GM19025 (cell line): Measurements from ENCODE around the gene BBX.
"Not testable (repeated sequence)": the region's sequence is repeated elsewhere in the genome, so short reads cannot be mapped to it uniquely, and the experiment has no call there.

Experiments used
- ATAC-seq: cut with Tn5 transposase; IDR thresholded peaks from one replicate; pipeline ENCODE4 v1.9.1; 2021; ENCODE audit warnings: mild to moderate bottlenecking, low read depth, moderate library complexity; ENCODE audit not compliant: unreplicated experiment

The BBX gene

GRCh38 chr3:107540857-107541256 is 18.1 kb downstream of the BBX start:
- ATAC-seq, result no peak

DNA sequence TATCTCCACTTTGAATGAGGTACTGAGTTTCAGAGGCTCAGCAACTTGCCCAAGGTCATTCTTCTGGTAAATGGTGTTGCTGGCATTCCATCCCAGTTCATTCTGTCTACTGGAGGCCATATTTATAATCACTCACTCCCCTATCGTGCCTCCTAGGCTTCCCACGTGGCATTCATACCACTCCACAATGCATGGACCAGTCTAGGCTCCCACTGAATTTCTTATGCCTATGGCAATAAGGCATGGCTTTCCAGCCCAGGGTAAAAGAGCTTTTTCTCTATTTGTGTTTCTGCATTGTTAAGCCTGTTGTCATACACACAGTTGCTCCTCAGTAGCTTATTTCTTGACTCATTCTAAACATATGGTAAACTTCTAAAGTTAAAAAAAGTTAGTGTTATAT is 19.9 kb downstream of the BBX start:
- no peak for ATAC-seq

- no peak for ATAC-seq
These were observed 20.9 kb downstream of the BBX start for GRCh38 chr3:107543666-107544065.

- ATAC-seq, result no peak
These were observed 22.9 kb downstream of the BBX start for GRCh38 chr3:107545680-107546120.

DNA sequence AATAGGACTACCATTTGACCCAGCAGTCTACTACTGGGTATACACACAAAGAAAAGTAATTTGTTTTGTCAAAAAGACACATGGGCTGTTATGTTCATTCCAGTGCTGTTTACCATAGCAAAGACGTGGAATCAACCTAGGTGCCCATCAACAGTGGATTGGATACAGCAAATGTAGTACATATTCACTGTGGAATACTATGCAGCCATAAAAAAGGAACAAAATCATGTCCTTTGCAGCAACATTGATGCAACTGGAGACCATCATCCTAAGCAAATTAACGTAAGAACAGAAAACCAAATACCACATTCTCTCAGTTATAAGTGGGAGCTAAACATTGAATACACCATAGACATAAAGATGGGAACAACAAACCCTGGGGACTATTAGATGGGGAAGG is 25.8 kb downstream of the BBX start:
- ATAC-seq, result no peak

- ATAC-seq, result no peak
These were observed 32.6 kb downstream of the BBX start for GRCh38 chr3:107555359-107555758.

- no peak for ATAC-seq
These were observed 35.0 kb downstream of the BBX start for GRCh38 chr3:107557743-107558142.

- ATAC-seq, result no peak
These were observed 37.4 kb downstream of the BBX start for GRCh38 chr3:107560166-107560565.

DNA sequence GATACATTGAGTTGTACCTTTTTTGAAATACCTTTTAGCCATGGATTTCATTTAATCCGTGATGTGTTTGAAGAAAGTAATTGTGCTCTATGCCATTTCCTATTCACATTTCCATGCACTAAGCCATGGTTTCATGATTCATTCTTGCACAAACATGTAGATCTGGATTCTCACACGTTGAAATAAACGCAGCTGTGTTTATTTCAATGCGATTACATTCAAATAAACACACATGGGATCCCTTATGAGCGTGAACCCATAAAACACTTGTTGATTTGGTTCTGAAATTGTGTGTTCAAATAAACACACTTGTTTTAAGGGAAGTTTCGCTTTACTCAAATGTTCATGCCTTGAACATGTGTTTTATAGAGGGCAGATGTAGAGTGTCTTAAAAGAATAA is 39.2 kb downstream of the BBX start:
- ATAC-seq, result no peak

- ATAC-seq, result no peak
These were observed 40.3 kb downstream of the BBX start for GRCh38 chr3:107562969-107563529.

GRCh38 chr3:107565244-107565643 is 42.5 kb downstream of the BBX start:
- ATAC-seq, result not testable (repeated sequence)

DNA sequence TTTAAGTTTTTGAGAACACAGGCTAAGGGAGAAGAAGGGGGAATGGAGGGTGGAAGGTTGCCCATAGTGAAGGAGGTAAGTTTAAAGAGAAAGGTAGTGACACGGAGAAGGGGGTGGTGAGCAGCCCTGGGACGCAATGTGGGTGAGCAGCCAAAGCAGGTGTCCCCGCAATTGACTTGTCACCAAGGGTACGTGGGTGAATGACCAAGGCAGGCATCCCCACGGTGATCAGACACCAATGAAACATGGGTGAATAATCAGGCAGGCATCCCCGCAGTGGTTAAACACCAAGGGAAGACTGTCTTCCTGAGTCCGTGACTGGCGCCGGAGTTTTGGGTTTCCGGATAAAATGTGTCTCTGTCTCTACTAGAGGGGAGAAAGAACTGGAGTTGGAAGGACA is 48.3 kb downstream of the BBX start:
- not testable (repeated sequence) for ATAC-seq

GRCh38 chr3:107571492-107571891 is 48.7 kb downstream of the BBX start:
- ATAC-seq, result not testable (repeated sequence)

- no peak for ATAC-seq
These were observed 51.9 kb downstream of the BBX start for GRCh38 chr3:107574650-107575049.

GRCh38 chr3:107578091-107578490 is 55.3 kb downstream of the BBX start:
- no peak for ATAC-seq

DNA sequence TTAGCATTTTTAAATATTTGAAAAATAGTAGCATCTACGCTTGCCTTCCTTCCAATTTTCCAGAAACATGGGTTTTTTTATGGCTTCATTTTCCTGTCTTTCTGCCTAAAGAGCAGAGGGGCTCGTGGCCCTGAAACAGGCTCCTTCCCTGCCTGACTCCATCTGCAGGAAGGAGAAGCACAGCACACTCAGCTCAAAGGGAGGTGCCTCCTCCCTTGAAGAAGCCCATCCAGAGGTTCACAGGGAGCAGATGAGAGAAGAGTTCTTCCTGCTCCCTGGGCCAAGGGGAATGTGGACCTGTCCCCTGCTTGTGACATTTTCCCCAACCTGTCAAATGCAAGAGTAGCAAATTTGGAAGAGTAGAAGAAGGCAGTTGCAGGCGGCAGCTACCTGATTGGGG is 55.8 kb downstream of the BBX start:
- ATAC-seq, result no peak

- ATAC-seq, result no peak
These were observed 56.6 kb downstream of the BBX start for GRCh38 chr3:107579371-107579770.

DNA sequence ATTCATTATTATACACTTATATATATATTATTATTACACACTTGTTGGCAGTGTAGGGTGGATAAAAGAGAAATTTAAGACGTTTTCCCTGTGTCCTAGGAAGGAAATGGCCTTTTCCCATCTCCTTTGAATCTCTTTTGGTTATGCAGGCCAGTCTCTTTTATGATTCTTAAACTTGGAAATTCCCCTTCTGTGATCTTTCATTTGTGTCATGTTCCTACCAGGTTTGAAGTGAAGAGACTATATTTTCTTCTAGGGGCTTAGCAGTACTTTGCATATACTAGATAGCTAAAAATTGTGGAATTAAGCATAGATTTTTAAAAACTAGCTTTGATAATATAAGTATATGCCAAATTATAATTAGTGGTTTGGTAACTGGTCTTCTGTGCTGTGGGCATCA is 58.5 kb downstream of the BBX start:
- no peak for ATAC-seq

GRCh38 chr3:107588217-107588616 is 65.5 kb downstream of the BBX start:
- ATAC-seq, result no peak

DNA sequence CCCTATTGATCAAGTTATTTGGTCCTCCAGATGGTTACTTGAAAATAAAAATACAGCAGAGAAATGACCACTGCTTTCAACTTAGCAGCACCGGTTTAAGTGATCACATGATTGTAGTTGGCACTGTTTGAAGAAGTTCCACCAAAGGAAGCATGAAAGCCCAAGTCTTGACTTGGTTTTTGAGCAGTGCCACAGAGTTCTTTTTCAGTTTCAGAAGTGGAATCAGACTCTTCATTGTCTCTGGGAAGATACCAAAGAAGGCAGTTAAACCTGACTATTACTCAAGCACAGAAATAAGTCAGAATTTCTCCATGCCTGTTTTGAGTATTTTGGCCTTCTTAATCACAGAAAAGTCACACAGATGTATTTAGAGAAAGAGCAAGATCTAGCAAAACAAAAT is 66.7 kb downstream of the BBX start:
- ATAC-seq, result peak; percentile 70

DNA sequence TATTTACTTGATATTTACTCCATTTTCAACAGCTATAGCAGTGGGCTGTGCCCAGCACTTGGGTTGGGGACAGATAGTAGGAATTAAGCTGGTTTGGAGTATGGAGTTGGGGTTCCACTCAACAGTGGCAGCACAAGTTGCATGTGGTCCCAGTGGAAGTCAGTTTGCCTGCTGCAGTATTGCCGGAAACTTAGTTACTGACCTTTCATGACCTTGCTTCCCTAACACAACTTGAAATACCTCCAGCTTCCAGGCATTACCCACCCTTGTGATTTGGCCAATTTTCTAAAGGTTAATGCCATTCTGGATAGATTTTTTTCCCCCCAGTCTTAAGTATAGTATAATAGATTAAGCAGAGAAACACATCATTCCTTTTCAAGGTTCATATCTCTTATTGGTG is 68.0 kb downstream of the BBX start:
- ATAC-seq, result no peak

- no peak for ATAC-seq
These were observed 69.3 kb downstream of the BBX start for GRCh38 chr3:107592073-107592472.

DNA sequence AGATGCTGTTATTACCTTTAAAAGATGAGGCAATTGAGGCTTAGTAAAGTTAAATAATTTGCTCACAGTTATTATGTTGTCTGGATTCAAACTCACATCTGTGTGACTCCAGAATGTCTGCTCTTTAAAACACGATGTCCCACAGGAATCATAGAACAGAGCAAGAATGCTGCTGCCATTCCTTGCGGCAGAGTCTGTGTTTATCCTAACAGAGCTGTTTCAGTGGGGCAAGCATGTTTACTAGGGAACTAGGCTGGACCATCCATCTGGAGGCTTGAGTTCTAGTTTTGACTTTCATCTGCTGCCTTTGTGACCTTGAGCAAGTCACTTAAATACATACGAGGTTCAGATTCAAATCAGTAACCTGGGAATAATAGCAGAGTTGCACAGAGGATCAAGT is 72.1 kb downstream of the BBX start:
- no peak for ATAC-seq
